DND-41 (cell line): ENCODE results near the gene PTCHD1.

ENCODE experiments used
- CTCF ChIP-seq: IDR thresholded peaks from 2 replicates; pipeline ENCODE4 v1.5.1; 2012; ENCODE audit warnings: borderline replicate concordance, low read length, moderate library complexity, mild to moderate bottlenecking; ENCODE audit not compliant: poor library complexity, severe bottlenecking; ENCODE audit errors: extremely low read depth
- EZH2 ChIP-seq: IDR thresholded peaks from 3 replicates; pipeline ENCODE4 v1.6.1; 2012; ENCODE audit warnings: borderline replicate concordance, low read depth, mild to moderate bottlenecking, moderate library complexity, low read length, inconsistent platforms; ENCODE audit not compliant: severe bottlenecking

- TF ChIP-seq CTCF (no peak), EZH2 (no peak)
These were observed 100.5 kb downstream of the PTCHD1 start for GRCh38 chrX:23435108-23435507.
